Stimulated activated CD4-positive, alpha-beta T cell treated with anti-CD3 and anti-CD28 coated beads, TNF-alpha, amount 100 ng/mL, for 4 hours (primary cell): Measurements from ENCODE around the gene ATF1.
"Not testable (repeated sequence)": the region's sequence is repeated elsewhere in the genome, so short reads cannot be mapped to it uniquely, and the experiment has no call there.

ENCODE experiments used
- DNase-seq, 3 experiments: peaks; one replicate each; pipeline ENCODE4 v3.0.0-alpha.2; 2020; ENCODE audit warnings: low read depth in 3 of 3

The ATF1 gene

DNA sequence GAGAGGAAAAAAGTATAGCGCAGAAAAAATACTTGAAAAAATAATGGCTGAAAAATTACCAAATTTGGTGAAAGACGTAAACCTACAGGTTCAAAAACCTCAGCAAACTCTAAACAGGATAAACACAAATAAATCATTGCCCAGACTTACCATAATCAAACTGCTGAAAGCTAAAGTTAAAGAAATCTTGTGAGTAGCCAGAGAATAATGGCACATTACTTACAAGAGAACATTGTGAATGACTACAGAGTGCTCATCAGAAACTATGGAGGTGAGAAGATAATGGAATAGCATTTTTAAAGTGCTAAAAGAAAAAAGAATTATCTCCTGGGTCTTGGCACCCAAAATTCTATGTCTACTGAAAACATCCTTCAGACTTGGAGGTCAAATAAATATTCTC is 36.0 kb downstream of the ATF1 start:
- no peak for DNase-seq

DNA sequence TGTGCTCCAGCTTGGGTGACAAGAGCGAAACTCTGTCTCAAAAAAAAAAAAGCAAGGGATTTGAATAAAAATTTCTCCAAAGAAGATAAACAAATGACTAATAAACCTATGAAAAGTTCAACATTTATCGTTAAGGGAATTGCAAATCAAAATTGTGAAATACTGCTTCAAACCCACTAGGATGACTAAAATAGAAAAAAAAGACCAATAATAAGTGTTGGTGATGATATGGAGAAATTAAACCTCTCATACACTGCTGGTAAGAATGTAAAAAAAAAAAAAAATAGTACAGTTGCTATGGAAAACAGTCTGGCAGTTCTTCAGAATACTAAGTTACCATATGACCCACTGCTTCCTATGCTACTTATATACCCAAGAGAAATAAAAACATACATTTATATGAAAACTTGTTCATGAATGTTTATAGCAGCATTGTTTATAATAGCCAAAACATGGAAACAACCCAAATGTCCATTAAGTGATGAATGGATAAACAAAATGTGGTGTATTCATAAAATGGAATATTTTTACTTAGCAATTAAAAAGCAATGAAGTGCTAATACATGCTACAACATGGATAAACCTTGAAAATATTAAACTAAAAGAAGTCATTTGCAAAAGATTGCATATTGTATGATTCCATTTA is 39.5 kb downstream of the ATF1 start:
- no peak for DNase-seq

DNA sequence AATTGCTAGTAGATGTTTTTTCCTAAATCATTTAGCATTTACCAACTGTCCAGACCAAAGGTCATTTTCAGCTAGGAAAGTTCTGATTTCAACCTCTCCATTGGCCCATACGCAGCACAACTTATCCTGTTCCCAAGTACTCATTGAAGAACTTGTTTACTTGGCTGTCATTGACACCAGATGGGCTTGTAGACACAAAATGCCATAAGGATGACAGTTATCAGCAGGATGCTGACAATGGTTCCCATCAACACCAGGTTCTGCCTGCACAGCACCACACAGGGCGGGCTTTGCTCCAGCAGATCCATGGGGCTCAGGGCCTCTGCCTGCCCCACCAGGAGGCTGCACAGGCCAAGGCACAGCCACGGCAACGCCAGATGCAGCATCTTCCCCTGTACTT is 42.3 kb downstream of the ATF1 start:
- DNase-seq, result no peak

DNA sequence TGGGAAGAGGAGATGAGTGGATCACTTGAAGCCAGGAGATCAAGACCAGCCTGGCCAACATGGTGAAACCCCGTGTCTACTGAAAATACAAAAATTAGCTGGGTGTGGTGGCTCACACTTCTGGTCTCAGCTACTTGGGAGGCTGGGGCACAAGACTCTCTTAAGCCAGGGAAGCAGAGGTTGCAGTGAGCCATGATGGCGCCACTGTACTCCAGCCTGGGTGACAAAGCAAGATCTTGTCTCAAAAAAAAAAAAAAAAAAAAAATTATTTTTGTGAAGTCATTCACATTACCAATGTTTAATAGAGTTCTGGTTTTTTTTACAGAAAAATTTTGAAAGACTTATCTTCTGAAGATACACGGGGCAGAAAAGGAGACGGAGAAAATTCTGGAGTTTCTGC is 45.2 kb downstream of the ATF1 start:
- not testable (repeated sequence) for DNase-seq

DNA sequence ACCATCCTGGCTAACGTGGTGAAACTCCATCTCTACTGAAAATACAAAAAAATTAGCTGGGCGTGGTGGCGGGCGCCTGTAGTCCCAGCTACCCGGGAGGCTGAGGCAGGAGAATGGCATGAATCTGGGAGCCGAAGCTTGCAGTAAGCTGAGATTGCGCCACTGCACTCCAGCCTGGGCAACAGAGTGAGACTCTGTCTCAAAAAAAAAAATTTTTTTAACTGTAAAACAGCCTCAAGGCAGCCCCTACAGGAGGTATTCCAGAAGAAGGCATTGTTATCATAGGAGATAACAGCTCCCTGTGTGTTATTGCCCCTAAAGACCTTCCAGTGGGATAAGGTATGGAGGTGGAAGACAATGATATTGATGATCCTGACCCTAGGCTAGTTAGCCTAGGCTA is 51.0 kb downstream of the ATF1 start:
- DNase-seq, result not testable (repeated sequence)

DNA sequence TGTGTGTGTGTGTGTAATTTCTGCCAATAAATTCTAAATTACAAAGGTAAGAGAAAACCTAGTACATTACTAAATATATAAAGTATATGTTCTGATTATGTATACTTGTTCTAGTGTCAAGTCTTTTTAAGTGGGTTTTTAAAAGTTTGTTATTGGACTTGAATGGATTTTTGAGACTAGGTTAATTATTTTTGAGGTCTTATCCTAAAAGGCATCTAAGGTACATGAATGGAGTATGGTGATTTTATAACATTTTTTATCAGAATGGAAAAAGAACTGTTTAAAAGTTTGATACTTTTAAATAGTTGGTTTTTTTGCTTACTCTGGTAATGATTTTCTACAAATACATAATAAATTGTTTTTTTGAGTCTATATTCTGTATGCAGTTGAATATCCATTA is 56.3 kb downstream of the ATF1 start:
- no peak for DNase-seq

DNA sequence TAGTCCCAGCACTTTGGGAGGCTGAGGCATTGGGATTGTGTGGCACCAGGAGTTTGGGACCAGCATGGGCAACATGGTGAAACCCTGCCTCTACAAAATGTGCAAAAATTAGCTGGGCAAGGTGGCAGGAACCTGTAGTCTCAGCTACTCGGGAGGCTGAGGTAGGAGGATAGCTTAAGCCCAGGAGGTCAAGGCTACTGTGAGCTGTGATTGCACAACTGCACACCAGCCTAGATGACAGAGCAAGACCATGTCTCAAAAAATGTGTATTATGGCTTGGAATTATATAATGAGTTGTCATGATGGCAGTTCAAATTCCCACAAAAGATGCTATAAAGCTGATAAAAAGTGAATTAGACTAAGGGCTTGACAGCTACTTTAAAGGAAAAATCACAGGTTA is 58.2 kb downstream of the ATF1 start:
- no peak for DNase-seq

DNA sequence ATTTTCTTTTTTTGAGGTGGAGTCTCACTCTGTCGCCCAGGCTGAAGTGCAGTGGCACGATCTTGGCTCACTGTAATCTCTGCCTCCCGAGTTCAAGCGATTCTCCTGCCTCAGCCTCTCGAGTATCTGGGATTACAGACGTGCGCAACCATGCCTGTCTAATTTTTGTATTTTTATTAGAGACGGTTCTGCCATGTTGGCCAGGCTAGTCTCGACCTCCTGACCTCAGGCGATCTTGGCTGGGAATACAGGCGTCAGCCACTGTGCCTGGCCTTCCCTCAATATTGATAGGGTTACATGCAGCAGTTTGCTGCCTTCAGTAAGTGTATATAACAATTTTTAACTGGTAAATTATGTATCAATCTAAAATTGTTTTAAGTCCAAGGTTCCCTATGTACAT is 59.8 kb downstream of the ATF1 start:
- not testable (repeated sequence) for DNase-seq

DNA sequence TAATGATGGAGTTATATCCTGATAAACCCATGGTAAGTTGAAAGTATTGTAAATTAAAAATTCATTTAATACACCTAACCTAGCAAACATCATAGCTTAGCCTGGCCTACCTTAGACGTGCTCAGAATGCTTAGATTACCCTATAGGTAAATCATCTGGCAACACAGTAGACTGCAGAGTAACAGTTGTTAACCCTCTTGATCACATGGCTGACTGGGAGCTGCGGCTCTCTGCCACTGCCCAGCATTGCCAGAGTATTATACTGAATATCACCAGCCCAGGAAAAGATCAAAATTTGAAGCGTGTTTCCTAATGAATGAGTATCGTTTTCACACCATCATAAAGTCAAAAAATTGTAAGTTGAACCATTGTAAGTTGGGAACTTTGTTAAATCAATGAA is 61.0 kb downstream of the ATF1 start:
- no peak for DNase-seq

DNA sequence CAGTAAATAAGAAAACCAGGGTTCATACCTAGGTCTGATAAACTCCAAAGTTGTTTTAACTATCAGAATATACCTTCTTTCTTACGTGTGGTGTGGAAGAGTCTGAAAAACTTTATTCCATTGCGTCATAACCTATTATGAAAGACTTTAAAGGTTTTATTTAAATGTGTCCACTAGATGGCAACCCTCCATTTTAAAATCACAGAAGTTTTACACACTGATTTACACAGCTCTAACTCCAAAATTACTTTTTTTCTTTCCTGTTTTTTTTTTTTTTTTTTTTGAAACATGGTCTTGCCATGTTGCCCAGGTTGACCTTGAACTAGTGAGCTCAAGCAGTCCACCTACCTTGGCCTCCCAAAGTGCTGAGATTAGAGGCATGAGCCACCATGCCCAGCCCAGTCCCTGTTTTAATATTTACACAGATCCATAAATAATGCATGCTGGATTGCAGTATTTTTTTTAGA is 61.5 kb downstream of the ATF1 start:
- no peak for DNase-seq

DNA sequence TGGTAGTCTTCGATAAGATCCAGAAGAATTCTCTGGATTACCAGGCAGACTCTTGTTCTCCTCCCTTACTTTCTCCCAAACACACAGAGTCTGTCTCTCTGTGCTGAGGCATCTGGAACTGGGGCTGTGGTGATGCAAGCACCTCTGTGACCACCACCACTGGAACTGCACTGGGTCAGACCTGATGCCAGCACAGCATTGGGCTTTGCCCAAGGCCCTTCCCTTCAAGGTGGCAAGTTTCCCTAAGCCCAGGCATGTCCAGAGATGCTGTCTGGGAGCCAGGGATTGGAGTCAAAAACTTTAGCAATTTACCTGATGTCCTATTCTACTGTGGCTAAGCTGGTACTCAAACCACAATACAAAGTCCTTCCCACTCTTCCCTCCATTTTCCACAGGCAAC is 64.2 kb downstream of the ATF1 start:
- DNase-seq, result no peak

DNA sequence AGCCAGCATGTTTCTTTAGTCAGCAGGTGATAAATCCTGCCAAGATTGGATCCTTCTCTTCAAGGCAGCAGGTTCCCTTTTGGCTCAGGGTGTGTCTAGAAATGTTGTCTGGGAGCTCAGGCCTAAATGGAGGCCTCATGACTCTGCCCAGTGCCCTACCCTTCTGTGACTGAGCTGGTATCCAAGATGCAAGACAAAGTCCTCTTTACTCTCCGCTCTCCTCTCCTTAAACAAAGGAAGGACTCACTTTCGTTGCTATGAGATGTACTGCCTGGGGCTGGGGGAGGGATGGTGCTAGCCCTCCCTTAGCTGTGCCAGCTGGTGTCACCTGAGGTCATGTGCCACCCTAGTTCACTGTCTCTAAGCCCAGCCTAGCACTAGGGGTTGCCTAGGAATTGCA is 65.0 kb downstream of the ATF1 start:
- DNase-seq, result no peak

DNA sequence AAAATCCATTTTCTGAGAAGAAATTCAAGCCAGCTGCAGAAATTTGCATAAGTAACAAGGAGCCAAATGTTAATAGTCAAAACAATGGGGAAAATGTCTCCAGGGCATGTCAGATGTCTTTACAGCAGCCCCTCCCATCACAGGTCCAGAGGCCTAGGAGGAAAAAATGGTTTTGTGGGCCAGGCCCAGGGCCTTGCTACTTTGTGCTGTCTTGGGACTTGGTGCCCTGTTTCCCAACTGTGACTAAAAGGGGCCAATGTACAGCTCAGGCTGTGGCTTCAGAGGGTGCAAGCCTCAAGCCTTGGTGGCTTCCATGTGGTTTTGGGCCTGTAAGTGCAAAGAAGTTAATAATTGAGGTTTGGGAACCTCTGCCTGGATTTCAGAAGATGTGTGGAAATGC is 69.9 kb downstream of the ATF1 start:
- not testable (repeated sequence) for DNase-seq

DNA sequence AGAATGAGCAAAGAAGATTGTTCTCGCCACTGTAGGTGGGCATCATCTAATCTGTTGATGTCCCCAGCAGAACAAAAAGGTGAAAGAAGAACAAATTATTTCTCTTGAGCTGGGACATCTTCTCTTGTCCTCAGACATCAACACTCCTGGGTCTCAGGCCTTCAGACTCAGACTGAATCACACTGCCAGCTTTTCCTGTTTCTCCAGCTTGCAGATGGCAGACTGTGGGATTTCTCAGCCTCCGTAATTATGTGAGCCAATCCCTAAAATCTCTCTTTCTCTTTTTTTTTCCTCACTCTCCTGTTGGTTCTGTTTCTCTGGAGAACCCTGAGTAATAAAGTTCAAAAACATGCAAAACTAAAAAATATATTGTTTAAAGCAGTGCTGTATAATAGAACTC is 75.1 kb downstream of the ATF1 start:
- no peak for DNase-seq

DNA sequence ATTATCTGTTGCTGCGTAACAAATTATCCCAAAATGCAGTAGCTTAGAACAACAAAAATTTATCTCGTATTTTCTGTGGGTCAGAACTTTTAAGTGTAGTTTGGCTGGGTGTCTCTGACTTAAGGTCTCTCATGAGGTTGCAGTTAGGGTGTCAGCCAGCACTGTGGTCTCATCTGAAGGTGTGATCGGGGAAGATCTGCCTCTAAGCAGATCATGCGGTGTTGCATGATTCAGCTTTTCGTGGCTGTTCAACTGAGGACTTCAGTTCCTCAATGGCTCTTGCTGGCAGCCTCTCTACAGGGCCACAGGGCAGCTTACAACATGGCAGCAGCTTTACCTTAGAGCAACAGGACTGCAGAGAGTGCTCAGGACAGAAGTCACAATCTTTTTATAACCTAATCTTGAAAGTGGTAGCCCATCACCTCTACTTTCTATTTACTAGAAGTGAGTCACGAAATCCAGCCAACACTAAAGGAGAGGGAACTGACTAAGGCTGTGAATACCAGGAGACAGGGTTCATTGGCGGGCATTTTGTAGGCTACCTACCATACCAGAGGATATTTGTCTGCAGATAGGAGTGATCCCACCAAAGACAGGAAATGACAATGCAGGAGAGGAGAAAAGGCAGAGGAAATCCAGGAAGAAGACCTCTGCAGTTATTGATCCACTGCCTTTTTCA is 77.0 kb downstream of the ATF1 start:
- DNase-seq, result no peak

DNA sequence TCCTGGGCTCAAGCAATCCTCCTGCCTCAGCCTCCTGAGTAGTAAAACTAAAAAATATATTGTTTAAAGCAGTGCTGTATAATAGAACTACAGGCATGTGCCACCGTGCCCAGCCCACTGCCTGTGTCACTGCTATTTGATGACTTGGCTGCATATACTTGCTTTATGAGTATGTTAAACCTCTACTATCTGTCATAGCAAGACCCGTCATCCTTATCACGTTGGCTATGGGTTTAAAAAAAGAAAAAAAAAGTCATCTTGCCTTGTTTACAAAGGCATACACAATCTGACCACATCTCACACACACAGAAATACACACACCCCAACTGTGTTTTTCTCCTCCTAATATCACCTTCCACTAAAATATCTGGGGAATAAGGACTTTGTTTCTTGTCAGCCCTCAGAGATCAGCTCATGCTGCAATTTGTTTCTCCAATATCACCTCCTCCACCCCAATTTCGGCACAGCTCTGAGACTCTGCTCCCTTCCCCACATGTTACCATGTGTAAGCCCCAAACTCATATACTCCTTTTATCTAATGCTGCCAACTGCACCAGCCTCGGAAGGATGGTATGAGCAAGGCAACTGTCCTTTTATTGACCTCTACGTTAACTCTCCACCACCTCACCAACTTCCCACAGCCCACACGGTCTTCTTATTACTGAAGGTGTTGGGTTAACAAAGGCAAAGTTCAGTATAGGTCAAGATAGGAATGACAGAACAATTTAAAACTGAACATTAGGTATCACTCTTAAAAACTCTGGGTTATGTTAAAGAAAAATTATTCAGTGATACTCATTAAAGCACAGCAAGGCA is 78.0 kb downstream of the ATF1 start:
- DNase-seq, result no peak

DNA sequence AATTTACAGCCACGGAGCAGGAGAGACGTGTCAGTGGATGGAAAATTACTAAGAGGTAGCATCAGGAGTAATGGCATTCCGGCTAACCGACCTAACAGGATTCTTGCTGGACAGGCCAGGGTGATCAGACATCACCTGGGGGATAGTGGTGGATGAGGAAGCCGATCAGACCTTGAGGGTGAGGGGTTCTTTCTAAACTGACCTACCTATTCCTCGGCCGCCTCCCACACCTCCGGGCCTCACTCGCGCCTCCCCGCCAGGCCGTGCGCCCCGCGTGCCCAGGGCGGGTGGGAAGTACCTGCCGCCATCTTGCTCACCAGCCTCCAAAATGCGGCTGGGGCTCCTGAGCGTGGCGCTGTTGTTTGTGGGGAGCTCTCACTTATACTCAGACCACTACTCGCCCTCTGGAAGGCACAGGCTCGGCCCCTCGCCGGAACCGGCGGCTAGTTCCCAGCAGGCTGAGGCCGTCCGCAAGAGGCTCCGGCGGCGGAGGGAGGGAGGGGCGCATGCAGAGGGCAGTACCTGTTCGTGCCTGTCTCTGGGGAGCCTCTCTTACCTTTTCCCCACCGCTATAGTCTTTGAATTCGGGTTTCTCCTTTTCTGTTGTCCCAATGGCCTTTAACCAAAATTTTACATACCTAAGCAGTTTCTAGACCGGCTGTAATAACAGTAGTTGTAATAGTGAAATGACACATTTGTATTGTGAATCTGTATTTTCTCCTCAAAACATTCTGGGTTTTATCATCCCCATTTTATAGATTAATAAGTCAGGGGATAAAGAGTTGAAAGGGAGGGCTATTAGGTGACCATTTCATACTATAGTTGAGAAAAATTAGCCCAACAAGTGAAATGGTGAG is 79.0 kb downstream of the ATF1 start, which contains the start of gene TMPRSS12:
TMPRSS12 (plus strand) TSS at position 290 of the 857 bp plus-strand sequence; CDS start at position 329, 39 bp downstream.
- no peak for DNase-seq

DNA sequence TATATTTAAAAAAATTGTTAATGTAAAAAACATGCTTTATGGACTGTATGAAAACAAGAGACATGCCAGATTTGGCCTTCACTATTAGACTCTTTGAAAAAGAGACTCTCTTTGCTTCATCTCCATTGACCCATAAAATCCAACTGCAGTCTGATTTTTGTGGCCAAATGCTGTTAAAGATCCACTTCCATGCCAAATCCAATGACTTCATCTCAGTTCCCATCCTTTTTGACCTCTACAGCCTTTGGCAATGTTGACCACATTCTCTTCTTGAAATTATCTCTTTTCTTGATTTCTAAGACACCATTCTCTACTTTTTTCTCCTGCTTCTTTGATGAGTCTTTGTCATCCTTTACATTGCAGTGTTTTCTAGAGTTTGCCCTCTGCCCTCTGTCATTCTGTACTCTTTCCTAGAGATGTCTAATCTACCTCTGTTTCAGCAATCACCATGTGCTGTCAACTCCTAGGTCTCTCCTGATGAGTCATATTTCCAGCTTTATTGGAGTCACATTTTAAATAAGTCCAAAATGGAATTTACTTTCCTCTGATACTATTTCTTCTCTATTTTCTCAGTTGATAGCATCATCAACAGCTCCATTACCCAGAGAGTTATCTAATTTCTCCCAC is 81.2 kb downstream of the ATF1 start:
- DNase-seq, result no peak

DNA sequence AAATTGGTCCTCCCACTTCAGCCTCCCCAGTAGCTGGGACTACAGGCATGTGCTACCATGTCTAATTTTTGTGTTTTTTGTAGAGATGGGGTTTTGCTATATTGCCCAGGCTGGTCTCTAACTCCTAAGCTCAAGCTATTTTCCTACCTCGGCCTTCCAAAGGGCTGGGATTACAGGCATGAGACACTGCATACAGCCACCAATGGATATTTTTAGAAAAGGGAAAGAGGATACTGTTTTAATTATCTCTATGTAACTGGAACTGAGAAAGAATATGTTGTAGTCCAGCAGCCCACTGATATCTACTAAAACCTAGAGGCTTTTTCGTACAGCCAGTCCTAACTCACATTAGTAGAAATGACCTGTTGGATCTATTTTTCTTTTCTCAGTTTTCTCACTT is 85.1 kb downstream of the ATF1 start:
- DNase-seq, result no peak

DNA sequence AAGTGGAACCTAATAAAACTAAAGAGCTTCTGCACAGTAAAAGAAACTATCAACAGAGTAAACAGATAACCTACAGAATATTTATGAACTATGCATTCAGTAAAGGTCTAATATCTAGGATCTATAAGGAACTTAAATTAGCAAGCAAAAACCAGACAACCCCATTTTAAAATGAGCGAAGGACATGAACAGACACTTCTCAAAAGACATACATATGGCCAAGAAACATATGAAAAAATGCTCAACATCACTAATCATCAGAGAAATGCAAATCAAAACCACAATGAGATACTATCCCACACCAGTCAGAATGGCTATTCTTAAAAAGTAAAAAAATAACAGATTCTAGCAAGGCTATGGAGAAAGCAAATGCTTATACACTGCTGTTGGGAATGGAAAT is 91.3 kb downstream of the ATF1 start:
- not testable (repeated sequence) for DNase-seq

DNA sequence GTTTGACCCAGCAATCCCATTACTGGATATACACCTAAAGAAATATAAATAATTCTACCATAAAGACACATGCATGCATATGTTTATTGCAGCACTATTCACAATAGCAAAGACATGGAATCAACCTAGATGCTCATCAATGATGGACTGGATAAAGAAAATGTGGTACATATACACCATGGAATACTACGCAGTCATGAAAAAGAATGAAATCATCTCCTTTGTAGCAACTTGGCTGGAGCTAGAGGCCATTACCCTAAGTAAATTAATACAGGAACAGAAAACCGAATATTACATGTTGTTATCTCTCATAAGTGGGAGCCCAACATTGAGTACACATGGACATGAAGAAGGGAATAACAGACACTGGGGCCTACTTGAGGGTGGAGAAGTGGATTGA is 91.8 kb downstream of the ATF1 start:
- not testable (repeated sequence) for DNase-seq
